Measurements from ENCODE around the gene STAT5B.

STAT5B gene

GRCh38 chr17:42180922-42181850 is 95.0 kb downstream of the STAT5B start, which contains the start of gene KCNH4:
Gene KCNH4, minus strand, starts transcription at chr17:42181142. Its CDS starts 197 bp downstream, at chr17:42180945.
- DNase-seq (ENCODE audit: low read depth in 1 of 2, low spot score in 1 of 2): peak; percentile 85

GRCh38 chr17:42180411-42180921 is 95.7 kb downstream of the STAT5B start:
- no peak for DNase-seq (ENCODE audit: low read depth in 1 of 2, low spot score in 1 of 2)

GRCh38 chr17:42179911-42180410 is 96.2 kb downstream of the STAT5B start:
- DNase-seq (ENCODE audit: low read depth in 1 of 2, low spot score in 1 of 2): no peak

- no peak for DNase-seq (ENCODE audit: low read depth in 1 of 2, low spot score in 1 of 2)
Observed at GRCh38 chr17:42179335-42179734, 96.9 kb downstream of the STAT5B start.

GRCh38 chr17:42178817-42179216 is 97.4 kb downstream of the STAT5B start:
- DNase-seq (ENCODE audit: low read depth in 1 of 2, low spot score in 1 of 2): no peak

GRCh38 chr17:42177684-42178083 is 98.5 kb downstream of the STAT5B start:
- no peak for DNase-seq (ENCODE audit: low read depth in 1 of 2, low spot score in 1 of 2)

- no peak for DNase-seq (ENCODE audit: low read depth in 1 of 2, low spot score in 1 of 2)
Observed at GRCh38 chr17:42174126-42174783, 101.9 kb downstream of the STAT5B start.

GRCh38 chr17:42171831-42172230 is 104.4 kb downstream of the STAT5B start:
- DNase-seq (ENCODE audit: low read depth in 1 of 2, low spot score in 1 of 2): no peak

- no peak for DNase-seq (ENCODE audit: low read depth in 1 of 2, low spot score in 1 of 2)
Observed at GRCh38 chr17:42169351-42169750, 106.8 kb downstream of the STAT5B start.

- DNase-seq (ENCODE audit: low read depth in 1 of 2, low spot score in 1 of 2): no peak
Observed at GRCh38 chr17:42167807-42168206, 108.4 kb downstream of the STAT5B start.

- DNase-seq (ENCODE audit: low read depth in 1 of 2, low spot score in 1 of 2): no peak
Observed at GRCh38 chr17:42166196-42166763, 109.9 kb downstream of the STAT5B start.

- no peak for DNase-seq (ENCODE audit: low read depth in 1 of 2, low spot score in 1 of 2)
Observed at GRCh38 chr17:42165751-42166150, 110.4 kb downstream of the STAT5B start.

- DNase-seq (ENCODE audit: low read depth in 1 of 2, low spot score in 1 of 2): no peak
Observed at GRCh38 chr17:42163696-42164407, 112.3 kb downstream of the STAT5B start.

GRCh38 chr17:42163113-42163512 is 113.1 kb downstream of the STAT5B start:
- no peak for DNase-seq (ENCODE audit: low read depth in 1 of 2, low spot score in 1 of 2)

- no peak for DNase-seq (ENCODE audit: low read depth in 1 of 2, low spot score in 1 of 2)
Observed at GRCh38 chr17:42160531-42160910, 115.7 kb downstream of the STAT5B start.

- DNase-seq (ENCODE audit: low read depth in 1 of 2, low spot score in 1 of 2): no peak
Observed at GRCh38 chr17:42159796-42160530, 116.2 kb downstream of the STAT5B start.

- DNase-seq (ENCODE audit: low read depth in 1 of 2, low spot score in 1 of 2): no peak
Observed at GRCh38 chr17:42155614-42156045, 120.6 kb downstream of the STAT5B start.

GRCh38 chr17:42153919-42154742 is 122.1 kb downstream of the STAT5B start:
- no peak for DNase-seq (ENCODE audit: low read depth in 1 of 2, low spot score in 1 of 2)

Measured in activated CD4-positive, alpha-beta T cell treated with anti-CD3 and anti-CD28 coated beads, Interleukin-2, amount 50 U/mL, for 24 hours (primary cell).